Naive B cell (primary cell): ENCODE data around the gene NFIC. TPM values are rescaled to one million over a fixed set of nuclear protein-coding genes. Genes with fewer than 3 reads are reported as not detected.
"Not testable (repeated sequence)": the region's sequence is repeated elsewhere in the genome, so short reads cannot be mapped to it uniquely, and the experiment has no call there.

ENCODE experiments used
- ATAC-seq, 2 donors: fragments of 150-1000 bp; cut with Tn5 transposase; 2 replicates each; pipeline ENCODE4 v1.10.0; 2021; ENCODE audit warnings: low read depth in 2 of 2, mild to moderate bottlenecking in 2 of 2, moderate library complexity in 2 of 2
- DNase-seq: peaks from one replicate; pipeline ENCODE4 v3.0.0; 2022
- H3K27ac Mint-ChIP-seq, 6 donors: one replicate each; pipeline ENCODE4 v1.8.0; 2020 to 2022; ENCODE audit warnings: mild to moderate bottlenecking in 6 of 6, mixed read lengths in 6 of 6, moderate library complexity in 5 of 6, inconsistent platforms in 2 of 6
- H3K27me3 Mint-ChIP-seq, 3 donors: one replicate each; pipeline ENCODE4 v1.8.0; 2021 to 2022; ENCODE audit warnings: mixed read lengths in 3 of 3, mild to moderate bottlenecking in 1 of 3
- H3K36me3 Mint-ChIP-seq, 2 donors: one replicate each; pipeline ENCODE4 v1.8.0; 2020 to 2022; ENCODE audit warnings: mixed read lengths in 2 of 2, inconsistent platforms in 1 of 2, mild to moderate bottlenecking in 1 of 2
- H3K4me1 Mint-ChIP-seq, 3 donors: one replicate each; pipeline ENCODE4 v1.8.0; 2020 to 2022; ENCODE audit warnings: mixed read lengths in 3 of 3, inconsistent platforms in 1 of 3, mild to moderate bottlenecking in 1 of 3, moderate library complexity in 1 of 3
- H3K4me3 Mint-ChIP-seq, 8 donors: one replicate each; pipeline ENCODE4 v1.8.0; 2020 to 2022; ENCODE audit warnings: mild to moderate bottlenecking in 8 of 8, mixed read lengths in 8 of 8, moderate library complexity in 8 of 8, inconsistent platforms in 2 of 8
- H3K9me3 Mint-ChIP-seq, 7 donors: one replicate each; pipeline ENCODE4 v1.8.0; 2020 to 2022; ENCODE audit warnings: mixed read lengths in 7 of 7, mild to moderate bottlenecking in 5 of 7, inconsistent platforms in 2 of 7, moderate library complexity in 1 of 7
- polyA plus RNA-seq, 6 donors: library from polyadenylated mRNA; unstranded; fragments of 300-500 nt; fragmentation: Illumina TruSeq; gene quantifications; one replicate each; pipeline ENCODE4 v1.2.3, GENCODE V29; 2021; ENCODE audit warnings: low read depth in 6 of 6

The NFIC gene
- polyA plus RNA-seq, 6 donors from 2014 or later: 3.4 to 11.4 (median 5.3) TPM; not detected in 1

DNA sequence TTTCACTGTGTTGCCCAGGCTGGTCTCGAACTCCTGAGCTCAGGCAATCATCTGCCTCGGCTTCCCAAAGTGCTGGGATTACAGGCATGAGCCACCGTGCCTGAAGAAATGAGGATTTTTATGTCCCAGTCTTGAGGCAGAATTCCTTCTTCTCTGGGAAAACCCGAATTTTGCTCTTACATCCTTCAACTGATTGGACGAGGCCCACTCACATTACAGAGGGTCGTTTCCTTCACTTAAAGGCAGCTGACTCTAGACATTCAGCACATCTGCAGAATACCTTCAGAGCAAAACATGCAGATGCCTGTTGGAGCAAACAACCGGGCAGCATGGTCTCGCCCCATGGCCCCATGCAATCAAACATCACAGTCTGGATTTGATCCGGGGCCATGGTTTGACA is 36.3 kb upstream of the NFIC start:
- Mint-ChIP-seq H3K27me3 (peaks cover 0 to 8% (median 8%) of the 10 kb centered on the region in 3 donors), H3K9me3 (no peaks in the 10 kb centered on the region), H3K4me1 (peaks cover 0 to 8% (median 0%) of the 10 kb centered on the region in 3 donors), H3K36me3 (no peaks in the 10 kb centered on the region), H3K4me3 (no peak overlapping the region), H3K27ac (no peak overlapping the region)
- DNase-seq (no peak), ATAC-seq (no peak)

DNA sequence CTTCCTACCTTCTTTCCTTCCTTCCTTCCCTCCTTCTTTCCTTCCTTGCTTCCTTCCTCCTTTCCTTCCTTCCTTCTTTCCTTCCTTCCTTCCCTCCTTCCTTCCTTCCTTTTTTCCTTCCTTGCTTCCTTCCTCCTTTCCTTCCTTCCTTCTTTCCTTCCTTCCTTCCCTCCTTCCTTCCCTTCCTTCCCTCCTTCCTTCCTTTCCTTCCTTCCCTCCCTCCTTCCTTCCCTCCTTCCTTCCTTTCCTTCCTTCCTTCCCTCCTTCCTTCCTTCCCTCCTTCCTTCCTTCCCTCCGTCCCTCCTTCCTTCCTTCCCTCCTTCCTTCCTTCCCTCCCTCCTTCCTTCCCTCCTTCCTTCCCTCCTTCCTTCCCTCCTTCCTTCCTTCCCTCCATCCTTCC is 34.2 kb upstream of the NFIC start:
- H3K4me1 Mint-ChIP-seq: not testable (repeated sequence)

DNA sequence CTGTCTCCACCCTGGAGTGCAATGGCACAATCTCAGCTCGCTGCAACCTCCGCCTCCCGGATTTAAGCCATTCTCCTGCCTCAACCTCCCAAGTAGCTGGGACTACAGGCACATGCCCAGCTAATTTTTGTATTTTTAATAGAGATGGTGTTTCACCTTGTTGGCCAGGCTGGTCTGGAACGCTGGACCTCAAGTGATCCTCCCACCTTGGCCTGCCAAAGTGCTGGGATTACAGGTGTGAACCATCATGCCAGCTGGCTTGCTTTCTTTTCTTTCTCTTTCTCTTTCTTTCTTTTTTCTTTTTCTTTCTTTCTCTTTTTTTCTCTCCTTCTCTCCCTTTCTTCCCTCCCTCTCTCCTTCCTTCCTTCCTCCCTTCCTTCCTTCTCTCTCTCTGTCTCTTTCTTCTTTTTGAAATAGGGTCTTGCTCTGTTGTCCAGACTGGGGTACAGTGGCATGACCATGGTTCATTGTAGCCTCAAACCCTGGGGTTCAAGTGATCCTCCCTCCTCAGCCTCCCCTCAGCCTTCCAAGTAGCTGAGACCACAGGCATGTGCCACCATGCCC is 33.3 kb upstream of the NFIC start:
- ATAC-seq (no peak), DNase-seq (no peak)
- Mint-ChIP-seq H3K9me3 (no peaks in the 10 kb centered on the region), H3K27ac (peak overlapping the region in 3 of 6 donors; percentile 65 to 86 (median 69)), H3K4me3 (peak overlapping the region in 1 of 8 donors; percentile 70), H3K4me1 (peaks cover 0 to 4% (median 0%) of the 10 kb centered on the region in 3 donors), H3K36me3 (no peaks in the 10 kb centered on the region), H3K27me3 (peaks cover 0 to 8% (median 6%) of the 10 kb centered on the region in 3 donors)

More for the DNA sequence above, 34.2 kb upstream of the NFIC start:
- not testable (repeated sequence) for ATAC-seq, H3K36me3 Mint-ChIP-seq, H3K27me3 Mint-ChIP-seq, H3K4me3 Mint-ChIP-seq, H3K27ac Mint-ChIP-seq, DNase-seq, H3K9me3 Mint-ChIP-seq

DNA sequence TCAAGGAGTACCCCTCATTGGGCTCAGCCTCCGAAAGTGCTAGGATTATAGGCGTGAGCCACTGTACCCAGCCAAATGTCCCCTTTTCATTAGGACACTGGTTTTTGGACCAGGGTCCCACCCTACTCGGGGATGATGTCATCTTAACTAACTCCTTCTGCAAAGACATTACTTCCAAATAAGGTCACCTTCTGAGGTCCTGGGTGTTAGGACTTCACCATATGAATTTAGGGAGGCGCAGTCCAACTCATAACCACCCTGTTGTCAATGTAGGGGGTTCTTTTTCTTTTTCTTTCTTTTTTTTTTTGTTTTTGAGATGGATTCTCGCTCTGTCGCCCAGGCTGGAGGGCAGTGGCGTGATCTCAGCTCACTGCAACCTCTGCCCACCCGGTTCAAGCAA is 32.7 kb upstream of the NFIC start:
- H3K4me1 Mint-ChIP-seq: peaks cover 2 to 6% (median 4%) of the 10 kb centered on the region in 3 donors
- no peaks in the 10 kb centered on the region for H3K9me3 Mint-ChIP-seq
- H3K27ac Mint-ChIP-seq: no peak overlapping the region
- ATAC-seq (no peak), DNase-seq (no peak)
- H3K36me3 Mint-ChIP-seq: no peaks in the 10 kb centered on the region
- H3K27me3 Mint-ChIP-seq: peaks cover 0 to 8% (median 6%) of the 10 kb centered on the region in 3 donors
- H3K4me3 Mint-ChIP-seq: no peak overlapping the region

DNA sequence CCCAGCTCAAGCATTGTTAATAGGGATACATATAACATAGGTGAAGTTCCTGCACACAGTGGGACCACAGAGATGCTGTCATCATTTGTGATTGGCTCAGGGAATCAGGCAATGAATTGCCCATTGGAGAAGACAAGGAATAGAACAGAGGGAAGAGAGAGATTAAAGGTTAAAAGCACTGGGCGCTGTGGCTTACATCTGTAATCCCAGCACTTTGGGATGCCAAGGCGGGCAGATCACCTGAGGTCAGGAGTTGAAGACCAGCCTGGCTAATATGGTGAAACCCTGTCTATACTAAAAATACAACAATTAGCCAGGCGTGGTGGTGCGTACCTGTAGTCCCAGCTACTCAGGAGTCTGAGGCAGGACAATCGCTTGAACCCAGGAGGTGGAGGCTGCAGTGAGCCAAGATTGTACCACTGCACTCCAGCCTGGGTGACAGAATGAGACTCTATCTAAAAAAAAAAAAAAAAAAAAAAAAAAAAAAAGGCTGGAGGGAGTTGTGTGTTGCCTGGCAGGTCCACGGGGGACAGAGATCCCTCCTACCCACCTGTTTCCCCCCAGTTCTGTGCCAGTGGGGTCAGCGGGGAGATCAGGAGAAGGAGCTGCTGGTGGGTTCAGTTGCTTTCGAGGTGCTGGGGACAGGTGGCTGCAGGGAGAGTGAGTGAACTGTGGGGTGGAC is 31.5 kb upstream of the NFIC start:
- peak overlapping the region in 1 of 6 donors; percentile 40 for H3K27ac Mint-ChIP-seq
- not testable (repeated sequence) for H3K4me1 Mint-ChIP-seq, ATAC-seq, H3K9me3 Mint-ChIP-seq, H3K36me3 Mint-ChIP-seq, H3K4me3 Mint-ChIP-seq, H3K27me3 Mint-ChIP-seq, DNase-seq

DNA sequence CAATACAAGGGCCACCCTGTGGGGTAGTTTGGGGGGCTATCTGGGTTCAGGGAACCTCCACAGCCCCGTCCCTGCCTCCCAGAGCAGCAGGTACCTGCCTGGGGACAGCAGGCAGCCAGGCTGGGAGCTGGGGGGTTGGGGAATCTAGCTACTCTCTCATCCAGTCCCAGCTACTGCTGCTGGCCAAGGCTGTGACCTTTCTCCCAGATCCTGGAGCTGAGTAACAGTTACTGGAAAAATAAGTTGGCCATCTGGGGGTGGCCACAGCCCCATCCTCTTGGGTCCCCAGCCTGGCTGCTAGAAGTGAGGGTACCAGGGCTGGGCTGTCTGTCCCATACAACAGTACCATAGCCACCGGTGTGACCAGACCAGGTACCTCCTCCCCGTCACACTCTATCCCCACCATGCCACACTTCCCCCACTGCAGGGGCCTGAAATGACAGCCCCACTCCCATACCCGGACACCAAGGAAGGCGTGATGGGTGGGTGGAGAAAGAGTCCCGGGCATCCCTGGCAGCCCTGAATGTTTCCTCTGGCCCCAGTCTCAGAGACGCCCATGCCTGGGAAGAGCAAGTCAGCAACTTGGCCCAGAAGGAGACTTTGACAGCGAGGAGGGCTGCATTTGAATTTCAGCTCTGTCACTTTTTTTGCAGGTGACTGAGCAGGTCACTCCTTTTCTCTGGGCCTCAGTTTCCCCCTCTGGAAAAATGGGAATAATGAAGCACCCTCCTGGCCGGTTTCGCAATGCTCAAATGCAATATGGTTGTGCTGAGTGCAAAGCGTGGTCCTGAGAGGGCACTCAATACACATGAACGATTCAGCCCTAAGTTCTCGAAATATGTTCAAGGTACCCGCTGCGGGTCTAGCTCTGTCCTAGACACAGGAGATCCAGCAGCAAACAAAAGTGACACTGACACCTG is 30.7 kb upstream of the NFIC start:
- Mint-ChIP-seq H3K4me3 (no peak overlapping the region), H3K9me3 (no peaks in the 10 kb centered on the region), H3K27ac (peak overlapping the region in 2 of 6 donors; percentile 61 to 65), H3K27me3 (peaks cover 0 to 8% (median 6%) of the 10 kb centered on the region in 3 donors), H3K4me1 (peaks cover 5 to 8% (median 7%) of the 10 kb centered on the region in 3 donors), H3K36me3 (no peaks in the 10 kb centered on the region)
- ATAC-seq (no peak), DNase-seq (no peak)

DNA sequence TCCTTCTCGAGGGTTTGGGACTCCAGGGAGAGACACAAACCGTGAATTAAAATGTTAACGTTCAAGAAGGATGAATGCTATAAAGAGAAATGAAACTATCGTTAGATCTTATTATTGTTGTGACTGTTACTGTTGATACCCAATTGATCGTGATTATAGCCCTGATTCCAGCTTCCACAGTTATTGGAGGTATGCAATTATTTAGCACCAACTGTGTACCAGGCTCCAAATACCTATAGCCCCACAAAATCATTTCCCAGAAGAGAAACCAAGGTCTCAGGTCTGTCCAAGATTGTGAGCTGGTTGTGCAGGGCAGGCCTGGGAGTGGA is 30.1 kb upstream of the NFIC start:
- no peak overlapping the region for H3K4me3 Mint-ChIP-seq
- H3K4me1 Mint-ChIP-seq: peaks cover 5 to 8% (median 7%) of the 10 kb centered on the region in 3 donors
- ATAC-seq: no peak
- H3K27ac Mint-ChIP-seq: peak overlapping the region in 2 of 6 donors; percentile 64 to 65
- no peaks in the 10 kb centered on the region for H3K9me3 Mint-ChIP-seq
- DNase-seq: no peak
- H3K36me3 Mint-ChIP-seq: no peaks in the 10 kb centered on the region
- peaks cover 0 to 8% (median 6%) of the 10 kb centered on the region in 3 donors for H3K27me3 Mint-ChIP-seq

DNA sequence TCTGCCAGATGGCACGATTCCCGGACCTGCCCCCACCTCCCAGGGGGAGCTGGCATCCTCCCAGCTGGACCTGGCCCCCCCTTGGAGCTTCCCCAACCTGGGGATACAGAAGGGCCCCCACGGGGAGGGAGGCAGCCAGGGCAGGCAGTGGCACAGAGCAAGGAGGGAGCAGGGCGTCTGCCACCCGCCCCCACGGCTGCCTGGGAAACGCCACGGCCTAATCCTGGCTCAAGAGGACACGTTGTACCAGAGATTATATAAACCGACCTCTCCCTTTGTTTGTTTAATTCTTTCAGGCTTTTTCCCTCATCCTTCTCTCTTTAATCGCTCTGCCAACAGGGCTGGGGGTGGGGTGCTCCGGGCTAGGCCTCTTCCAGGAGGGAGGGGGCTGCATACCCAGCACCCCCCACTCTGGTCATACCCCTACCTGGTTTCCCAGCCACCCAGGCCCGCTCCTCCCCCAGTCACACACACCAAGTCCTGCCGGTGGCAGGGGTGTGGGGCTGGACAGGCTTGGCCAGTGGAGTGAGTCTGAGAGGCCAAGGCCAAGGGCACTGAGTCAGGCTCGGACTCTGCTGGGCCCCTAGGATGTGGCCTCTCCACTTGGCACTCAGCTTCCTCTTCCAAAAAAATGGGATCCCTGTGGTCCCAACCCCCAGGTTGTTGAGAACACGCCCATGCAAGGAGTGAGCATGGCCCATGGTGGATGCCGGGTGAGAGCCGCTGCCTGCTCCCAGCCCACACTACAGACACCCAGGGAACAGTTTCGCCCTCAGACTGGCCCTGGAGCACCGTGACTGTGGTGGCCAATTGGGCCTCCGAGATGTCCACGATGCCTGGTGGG is 29.5 kb upstream of the NFIC start:
- H3K4me1 Mint-ChIP-seq: peaks cover 5 to 8% (median 7%) of the 10 kb centered on the region in 3 donors
- no peak overlapping the region for H3K4me3 Mint-ChIP-seq
- DNase-seq (no peak), ATAC-seq (no peak)
- H3K9me3 Mint-ChIP-seq: no peaks in the 10 kb centered on the region
- H3K36me3 Mint-ChIP-seq: no peaks in the 10 kb centered on the region
- no peak overlapping the region for H3K27ac Mint-ChIP-seq
- peaks cover 0 to 8% (median 6%) of the 10 kb centered on the region in 3 donors for H3K27me3 Mint-ChIP-seq

DNA sequence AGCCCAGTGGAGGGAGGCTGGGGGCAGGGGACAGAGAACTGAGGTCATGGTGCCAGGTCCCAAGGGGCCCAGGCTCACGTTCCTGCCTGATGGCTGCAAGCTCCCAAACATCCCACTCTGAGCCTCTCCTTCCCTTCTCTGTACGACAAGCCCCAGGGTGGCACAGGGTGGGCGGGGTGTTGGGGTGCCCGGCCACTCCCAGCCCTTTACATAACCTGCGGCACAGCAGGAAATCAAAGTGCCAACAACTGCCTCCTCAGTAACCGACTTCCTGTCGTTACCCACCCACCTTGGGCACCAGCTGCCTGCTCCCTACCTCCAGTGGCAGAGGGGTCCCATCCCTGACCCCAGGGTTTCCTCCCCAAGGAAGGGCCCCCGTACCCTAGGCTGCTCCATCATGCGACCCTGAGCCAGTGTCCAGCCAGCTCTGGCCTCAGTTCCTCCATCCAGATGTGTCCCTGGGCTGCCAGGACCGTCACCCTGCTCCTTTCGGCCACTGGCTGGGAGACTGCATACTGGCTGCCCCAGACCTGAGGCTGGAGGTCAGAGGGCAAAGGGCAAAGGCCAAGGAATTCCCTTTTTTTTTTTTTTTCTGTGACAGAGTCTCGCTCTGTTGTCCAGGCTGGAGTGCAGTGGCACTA is 27.7 kb upstream of the NFIC start:
- H3K4me1 Mint-ChIP-seq: peaks cover 5 to 8% (median 7%) of the 10 kb centered on the region in 3 donors
- ATAC-seq (peak; percentile 61 to 73), DNase-seq (no peak)
- peak overlapping the region in 2 of 8 donors; percentile 15 to 62 for H3K4me3 Mint-ChIP-seq
- no peak overlapping the region for H3K27ac Mint-ChIP-seq
- H3K9me3 Mint-ChIP-seq: no peaks in the 10 kb centered on the region
- H3K36me3 Mint-ChIP-seq: no peaks in the 10 kb centered on the region
- H3K27me3 Mint-ChIP-seq: peaks cover 0 to 8% (median 6%) of the 10 kb centered on the region in 3 donors

DNA sequence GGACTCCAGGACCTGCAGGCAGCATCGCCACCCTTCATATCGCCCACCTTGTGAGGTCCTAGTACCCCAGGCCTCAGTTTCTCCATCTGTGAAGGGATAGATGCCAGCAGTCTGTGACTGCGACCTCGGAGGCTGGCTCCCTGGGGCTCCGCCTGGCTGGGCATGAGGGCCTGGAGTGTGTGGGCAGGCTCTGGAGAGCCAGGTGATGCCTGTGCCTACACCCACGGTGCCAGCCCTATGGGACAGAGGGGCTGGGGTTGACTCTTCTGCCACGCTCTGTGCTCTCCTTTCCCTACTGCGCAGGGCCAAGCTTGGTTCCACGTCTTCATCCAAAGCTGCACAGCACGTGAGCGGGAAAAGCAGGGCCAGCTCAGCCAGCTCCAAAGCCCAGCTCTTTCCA is 26.0 kb upstream of the NFIC start:
- ATAC-seq (no peak), DNase-seq (no peak)
- no peak overlapping the region for H3K4me3 Mint-ChIP-seq

DNA sequence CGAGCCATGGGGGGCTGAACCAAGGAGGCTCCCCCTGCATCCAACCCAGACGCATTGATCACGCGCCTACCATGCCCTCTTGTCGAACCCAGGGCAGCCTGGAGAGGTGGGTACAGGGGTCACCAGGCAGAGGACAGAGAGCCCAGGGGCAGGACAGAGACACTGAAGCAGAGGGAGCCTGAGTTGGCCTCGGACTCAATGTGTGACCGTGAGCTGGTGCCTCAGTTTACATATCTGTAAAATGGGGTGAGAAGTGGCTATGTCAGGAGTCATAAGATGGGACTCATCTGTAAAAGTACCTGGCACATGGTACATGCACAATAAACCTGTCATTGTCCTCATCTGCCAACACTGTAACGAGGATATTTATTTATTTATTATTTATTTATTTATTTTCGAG is 24.1 kb upstream of the NFIC start:
- Mint-ChIP-seq H3K27me3 (no peaks in the 10 kb centered on the region), H3K27ac (no peak overlapping the region), H3K4me1 (peaks cover 4 to 7% (median 5%) of the 10 kb centered on the region in 3 donors), H3K36me3 (no peaks in the 10 kb centered on the region), H3K4me3 (no peak overlapping the region), H3K9me3 (no peaks in the 10 kb centered on the region)
- DNase-seq: no peak
- ATAC-seq: no peak

More for the DNA sequence above, 26.0 kb upstream of the NFIC start:
- peaks cover 0 to 6% (median 4%) of the 10 kb centered on the region in 3 donors for H3K27me3 Mint-ChIP-seq
- H3K9me3 Mint-ChIP-seq: no peaks in the 10 kb centered on the region
- no peaks in the 10 kb centered on the region for H3K36me3 Mint-ChIP-seq
- H3K27ac Mint-ChIP-seq: no peak overlapping the region
- peaks cover 4 to 7% (median 5%) of the 10 kb centered on the region in 3 donors for H3K4me1 Mint-ChIP-seq

DNA sequence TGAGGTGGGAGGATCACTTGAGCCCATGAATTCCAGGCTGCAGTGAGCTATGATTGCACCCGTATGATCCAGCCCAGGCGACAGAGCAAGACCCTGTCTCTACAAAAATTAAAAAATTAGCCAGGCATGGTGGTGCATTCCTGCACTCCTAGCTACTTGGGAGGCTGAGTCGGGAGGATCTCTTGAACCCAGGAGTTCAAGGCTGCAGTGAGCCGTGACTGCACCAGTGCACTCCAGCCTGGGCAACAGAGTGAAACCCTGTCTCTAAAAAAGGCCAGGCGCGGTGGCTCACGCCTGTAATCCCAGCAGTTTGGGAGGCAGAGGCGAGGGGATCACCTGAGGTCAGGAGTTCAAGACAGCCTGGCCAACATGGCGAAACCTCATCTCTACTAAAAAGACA is 23.4 kb upstream of the NFIC start:
- H3K4me3 Mint-ChIP-seq, H3K36me3 Mint-ChIP-seq, DNase-seq, H3K27me3 Mint-ChIP-seq, H3K27ac Mint-ChIP-seq, ATAC-seq, H3K9me3 Mint-ChIP-seq, H3K4me1 Mint-ChIP-seq: not testable (repeated sequence)
